ENCODE results near the gene AHSA1.

The AHSA1 gene

DNA sequence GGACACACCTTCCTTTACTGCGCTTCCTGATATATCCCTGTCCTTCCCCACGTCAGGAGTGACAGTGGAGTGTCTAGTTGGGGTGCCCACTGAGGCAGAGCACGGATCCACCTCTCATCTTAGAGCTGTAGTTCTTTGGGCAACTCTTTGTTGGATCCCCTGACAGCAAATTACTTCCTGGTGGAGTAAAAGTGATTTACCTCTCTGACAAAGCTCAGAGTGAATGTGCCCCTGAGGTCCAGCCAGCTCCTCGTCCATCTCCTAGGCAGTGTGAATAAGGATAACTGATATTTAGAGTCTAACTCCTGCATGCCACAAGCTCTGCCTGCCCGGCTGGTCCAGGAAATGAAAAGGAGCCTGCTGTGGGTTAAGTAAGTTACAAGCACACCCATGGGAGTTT lies 16.0 kb downstream of the AHSA1 start:
- DNase-seq (ENCODE audit: low spot score): no peak

DNA sequence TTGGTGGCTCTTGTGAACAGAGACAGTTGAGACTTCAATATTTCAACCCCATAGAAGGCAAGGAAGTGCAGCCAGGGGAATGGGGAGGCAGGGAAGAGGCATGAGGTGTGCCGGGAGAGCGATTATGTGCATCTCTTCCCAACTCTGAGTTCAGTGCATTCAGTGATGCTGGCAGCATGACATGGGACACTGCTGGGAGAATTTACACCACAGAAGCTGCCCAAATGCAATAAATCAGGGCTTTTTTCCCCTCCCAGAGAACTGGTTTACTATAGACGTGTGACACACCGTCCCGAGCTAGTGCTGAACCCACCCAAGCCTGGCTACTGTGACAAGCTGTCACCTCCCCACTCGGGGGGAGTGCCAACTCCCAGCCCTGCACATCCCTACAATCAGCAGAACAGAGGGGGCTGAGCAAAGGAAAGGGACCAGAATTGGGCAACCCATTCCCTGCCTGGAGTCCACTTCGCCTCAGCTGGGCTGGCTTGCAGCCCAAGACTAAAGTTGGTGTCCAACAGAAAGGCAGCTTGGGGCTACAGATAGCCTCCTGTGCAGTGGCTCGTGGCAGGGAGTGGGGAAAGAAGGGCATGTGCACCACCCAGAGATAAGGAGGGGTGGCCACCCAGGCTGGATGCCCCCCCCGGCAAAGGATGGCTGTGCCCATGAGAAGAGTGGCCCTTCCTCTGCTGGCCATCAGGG lies 16.7 kb downstream of the AHSA1 start:
- DNase-seq (ENCODE audit: low spot score): peak; percentile 17

DNA sequence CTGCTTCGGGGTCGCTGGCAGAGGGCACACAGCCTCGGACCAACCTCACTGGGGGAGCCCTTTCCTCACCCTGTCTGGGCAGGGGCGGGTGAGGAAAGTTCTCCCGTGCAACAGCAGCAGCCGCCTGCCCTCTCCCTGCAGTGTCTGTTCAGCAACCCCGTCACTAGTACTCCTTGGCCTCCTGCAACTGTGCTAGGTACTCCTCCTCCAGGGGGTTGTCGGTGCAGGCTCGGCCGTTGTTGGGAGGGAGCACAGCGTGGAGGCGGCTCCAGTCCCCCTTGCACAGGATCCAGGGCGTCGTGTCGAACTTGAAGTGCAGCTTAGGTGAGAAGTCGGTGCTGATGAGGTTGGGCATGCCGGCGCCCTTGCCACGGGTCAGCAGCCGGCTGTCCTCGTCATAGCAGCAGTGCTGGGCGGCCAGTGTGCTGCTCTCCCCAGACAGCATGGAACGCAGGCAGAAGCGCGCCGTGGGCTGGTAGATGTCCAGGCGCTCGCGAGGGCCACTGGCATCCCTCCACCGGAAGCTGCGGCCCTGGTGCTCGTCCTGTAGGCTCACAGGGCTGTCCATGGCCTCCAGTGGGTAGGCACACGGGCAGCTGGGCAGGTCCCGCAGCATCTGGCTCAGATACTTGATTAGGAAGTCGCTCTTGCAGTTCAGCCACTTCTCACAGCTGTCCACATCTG lies 17.7 kb downstream of the AHSA1 start:
- DNase-seq (ENCODE audit: low spot score): no peak

DNA sequence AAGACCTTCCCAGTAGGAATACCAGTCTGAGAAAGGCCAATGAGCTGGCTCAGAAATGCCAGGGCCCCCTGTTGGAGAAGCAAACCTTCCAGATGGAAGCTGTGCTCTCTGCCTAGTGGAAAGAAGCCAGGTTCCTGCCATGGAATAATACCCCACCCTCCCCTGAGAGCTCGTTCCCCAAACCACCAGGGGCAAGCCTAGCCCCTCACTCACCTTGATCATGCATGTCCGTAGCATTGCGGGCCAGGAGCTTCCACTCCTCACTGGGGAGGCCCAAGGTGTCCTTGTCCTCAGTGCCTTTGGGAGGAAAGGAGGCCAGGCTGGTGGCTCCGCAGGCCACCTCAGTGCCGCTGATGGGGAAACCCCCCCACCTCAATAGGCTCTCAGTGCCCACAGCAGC lies 20.1 kb downstream of the AHSA1 start:
- no peak for DNase-seq (ENCODE audit: low spot score)

DNA sequence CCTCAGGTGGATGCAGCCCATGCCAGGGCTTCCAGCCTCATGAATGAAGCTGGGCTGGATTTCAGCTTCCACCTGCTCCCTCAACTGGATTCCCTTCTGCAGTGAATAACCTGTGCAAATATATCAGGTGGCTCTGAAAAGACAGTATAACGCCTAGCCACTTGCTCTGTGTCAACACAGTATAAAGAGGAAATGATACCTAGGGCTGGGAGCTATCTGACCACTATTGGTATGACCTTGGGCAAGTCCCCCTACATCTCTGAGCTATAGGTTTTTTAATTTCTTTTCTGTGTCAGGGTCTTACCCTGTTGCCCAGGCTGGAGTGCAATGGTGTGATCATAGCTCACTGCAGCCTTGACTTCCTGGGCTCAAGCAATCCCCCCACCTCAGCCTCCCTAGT lies 20.9 kb downstream of the AHSA1 start:
- no peak for DNase-seq (ENCODE audit: low spot score)

DNA sequence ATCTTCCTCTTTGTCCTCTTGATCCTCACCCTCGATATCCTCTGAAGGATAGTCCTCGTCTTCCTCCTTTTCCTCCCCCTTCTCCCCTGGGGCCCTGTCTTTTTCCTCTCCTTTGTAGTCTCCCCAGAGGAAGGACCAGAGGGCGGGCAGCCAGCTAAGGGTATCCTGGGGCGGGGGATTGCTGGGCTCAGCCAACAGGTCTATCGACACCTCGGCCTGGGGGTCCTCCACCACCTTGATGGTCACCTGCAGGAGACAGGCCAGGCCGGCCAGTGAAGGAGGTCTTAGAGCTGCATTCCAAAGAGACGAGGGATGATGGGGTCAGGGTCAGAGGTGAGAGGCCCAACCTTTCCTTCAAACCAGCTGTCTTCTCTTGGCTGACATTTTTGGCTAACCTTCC lies 24.5 kb downstream of the AHSA1 start:
- DNase-seq (ENCODE audit: low spot score): no peak

DNA sequence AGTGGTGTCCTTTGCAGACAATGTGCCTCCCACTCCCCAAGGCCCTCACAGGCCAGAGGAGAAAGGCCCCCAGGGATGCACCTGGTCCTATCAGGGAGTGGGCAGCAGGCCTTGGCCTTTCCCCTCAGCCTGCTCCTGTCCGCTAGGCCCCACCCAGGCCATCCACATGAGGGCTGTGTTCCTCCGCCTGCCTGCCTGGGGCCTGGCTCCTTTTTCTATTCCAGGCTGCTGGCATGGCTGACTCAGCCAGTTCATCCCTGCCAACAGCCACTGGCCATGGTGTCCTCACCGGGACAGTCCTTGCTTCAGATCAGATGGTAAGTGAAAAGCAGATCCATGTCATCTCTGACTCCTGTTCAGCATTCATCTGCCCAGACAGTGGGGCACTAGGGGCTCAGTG lies 27.4 kb downstream of the AHSA1 start:
- DNase-seq (ENCODE audit: low spot score): peak; percentile 46

DNA sequence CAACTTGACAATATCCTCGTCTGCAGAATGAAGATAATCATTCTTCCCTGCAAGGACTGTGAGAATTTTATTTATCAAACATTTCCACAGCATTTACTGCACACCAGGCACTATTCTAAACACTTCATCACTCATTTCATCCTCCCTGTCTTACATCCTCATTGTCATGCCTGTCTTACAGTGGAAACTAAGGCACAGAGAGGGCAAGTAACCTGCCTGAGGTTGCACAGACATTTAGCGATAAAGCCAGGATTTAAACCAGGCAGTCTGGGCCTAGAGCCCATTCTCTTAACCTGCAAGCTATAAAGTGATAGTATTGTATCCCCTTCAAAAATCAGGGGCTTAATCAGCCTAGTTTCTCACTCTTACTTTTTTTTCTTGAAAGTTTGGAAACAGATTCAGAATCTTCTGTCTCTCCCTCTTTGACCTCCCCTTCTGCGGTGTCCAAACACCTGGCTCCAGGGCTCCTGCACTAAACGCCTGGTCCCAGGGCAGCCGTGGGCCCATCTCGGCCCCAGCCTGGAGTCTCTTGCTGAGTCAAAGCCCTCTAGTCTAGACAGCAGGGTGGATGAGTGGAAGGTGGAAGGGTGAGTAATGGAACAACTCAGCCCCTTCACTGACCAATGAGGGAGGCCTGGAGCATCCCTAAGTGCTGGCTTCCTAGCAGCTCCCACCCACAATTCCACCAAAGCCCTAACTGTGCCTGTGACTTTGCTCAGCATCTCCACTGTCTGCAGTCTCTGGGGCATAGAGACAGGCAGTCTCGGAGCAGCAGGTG lies 28.2 kb downstream of the AHSA1 start:
- DNase-seq (ENCODE audit: low spot score): peak; percentile 86

DNA sequence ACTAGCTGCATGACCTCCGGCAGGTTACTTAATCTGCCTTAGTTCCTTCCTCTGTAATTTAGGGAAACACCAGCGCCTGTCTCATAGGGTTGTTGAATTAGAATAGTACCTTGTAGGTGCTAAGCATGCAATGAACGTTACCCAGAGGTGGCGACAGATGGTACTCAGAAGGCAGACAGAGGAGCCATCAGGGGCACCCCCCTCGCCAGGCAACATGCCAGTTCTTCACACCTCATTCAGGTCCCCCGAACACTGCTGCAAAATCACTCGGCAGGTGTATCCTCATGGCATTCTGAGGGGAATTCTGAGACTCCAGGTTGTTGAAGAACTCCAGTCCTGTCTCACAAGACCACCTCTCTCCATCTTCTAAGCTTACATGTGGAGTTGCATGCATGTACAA lies 30.7 kb downstream of the AHSA1 start:
- DNase-seq (ENCODE audit: low spot score): no peak

DNA sequence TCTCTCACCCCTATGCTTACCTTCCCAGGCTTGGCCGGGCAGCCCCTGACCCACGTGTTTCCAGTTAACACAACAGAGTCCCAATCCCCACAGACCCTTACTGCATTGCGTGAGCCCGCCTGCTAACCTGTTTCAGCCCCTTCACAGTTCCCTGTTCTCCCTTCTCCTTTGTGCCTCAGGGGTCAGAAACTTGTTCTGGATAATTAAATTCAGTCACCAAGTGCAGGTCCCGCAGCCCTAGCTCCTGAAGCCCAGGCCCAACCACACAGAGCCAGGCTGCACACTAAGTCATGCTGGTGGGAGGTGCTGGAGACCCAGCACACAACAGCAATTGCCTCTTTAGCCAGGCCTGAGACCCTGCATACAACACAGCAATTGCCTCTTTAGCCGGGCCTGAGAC lies 31.1 kb downstream of the AHSA1 start:
- DNase-seq (ENCODE audit: low spot score): no peak

DNA sequence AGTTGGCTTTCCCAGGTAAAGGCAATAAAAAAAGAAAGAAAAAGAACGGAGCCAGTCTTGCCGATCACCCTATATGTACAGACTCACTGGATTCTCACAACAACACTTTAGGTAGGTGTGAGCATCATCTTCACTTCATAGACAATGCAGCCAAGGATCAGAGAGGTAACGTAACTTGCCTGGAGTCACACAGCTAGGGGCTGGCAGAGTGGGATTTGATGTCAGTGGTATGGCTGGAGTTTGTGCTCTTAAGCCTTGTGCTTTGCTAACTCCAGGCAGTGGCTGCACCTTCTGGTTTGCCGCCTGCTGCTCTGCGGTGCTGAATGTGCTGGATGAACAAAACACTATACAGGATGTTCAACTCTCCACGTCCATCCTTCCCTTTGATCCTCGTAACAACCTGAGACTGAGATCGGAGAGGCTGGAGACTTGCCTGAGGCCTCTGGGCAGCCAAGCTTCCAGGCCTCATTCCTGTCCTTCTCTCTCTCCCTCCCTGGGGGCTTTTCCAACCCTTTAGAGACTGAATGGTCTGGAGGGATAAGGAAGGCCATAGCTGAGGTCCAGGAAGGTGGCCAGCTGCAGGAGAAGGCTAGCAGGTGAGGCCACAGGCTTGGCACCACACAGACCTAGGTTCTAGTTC lies 32.6 kb downstream of the AHSA1 start:
- no peak for DNase-seq (ENCODE audit: low spot score)

DNA sequence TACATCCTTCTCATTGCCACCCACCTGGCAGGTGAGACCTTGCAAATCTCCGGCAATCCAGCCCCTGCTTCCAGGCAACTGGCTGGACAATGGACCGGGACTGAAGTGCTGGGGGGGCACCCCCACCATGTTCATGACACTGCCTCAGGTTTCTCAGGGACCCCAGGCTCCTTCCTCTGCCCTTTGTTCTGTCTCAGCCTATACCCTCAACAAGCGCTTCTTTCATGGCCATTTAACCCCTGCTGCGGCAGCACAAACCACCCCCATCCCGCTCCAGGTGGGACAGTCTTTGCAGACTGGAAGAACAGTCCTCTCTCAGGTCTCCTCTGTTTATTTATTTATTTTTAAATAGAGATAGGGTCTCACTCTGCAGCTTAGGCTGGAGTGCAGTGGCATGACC lies 33.2 kb downstream of the AHSA1 start:
- no peak for DNase-seq (ENCODE audit: low spot score)

DNA sequence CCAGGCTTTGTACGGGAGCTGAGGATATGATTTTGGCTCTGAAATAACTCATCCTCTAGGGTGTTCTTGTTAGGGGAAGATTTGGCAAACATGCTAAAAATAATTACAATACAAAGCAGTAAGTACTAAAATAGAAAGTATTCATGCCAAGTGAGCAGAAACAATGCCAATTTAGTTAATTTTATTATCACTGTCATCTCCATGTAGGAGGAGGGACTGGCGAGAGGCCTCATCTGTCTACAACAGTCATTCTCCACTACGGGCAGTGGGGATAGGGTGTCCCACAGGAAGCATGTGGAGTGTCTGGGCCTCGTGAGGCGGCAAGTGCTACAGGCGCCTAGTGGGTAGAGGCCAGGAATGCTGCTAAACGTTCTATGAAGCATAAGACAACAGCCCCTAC lies 37.4 kb downstream of the AHSA1 start:
- DNase-seq (ENCODE audit: low spot score): no peak

DNA sequence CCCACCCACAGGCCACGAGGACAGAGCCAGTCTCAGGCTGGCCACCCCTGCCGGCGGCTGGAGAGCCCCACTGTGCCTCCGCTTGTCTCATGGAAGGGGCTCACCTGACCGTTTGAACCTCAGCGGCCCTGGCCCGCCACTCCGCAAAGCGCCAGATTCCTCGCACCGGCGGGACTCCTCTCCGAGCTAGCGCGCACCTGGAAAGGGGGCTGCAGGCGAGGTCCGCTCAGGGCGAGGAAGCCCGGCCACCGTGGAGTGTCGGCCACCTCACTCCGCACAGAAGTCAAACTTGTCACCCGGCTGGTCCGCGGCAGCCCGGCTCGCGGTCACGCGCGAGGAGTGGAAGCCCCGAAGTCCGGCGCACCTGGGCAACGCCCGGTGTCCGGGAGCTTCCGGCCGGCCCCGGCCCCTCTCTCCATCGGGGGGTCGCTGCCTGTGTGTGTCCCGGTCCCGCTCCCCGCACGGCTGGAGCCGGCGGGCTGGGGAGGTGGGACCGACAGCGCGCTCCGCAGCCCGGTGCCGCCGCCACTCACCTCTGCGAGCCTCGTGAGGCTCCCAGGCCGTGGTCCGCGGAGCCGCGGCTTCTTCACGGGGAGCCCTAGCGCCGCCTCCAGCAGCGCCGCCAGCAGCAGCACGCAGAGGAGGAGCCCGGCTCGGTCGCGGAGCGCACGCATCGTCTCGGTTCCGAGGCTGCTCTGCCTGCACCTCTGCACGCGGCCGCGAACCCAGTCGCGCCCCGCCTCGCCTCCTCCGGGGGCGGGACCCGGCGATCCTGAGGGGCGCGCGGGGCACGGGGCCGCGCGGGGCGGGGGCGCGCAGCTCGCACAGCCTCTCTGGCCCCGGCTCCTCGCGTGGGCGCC lies 40.5 kb downstream of the AHSA1 start, which contains the start of gene ISM2:
ISM2 (minus strand) TSS at position 697 of the 860 bp plus-strand sequence; CDS start at position 674, 23 bp downstream.
- DNase-seq (ENCODE audit: low spot score): peak; percentile 83

DNA sequence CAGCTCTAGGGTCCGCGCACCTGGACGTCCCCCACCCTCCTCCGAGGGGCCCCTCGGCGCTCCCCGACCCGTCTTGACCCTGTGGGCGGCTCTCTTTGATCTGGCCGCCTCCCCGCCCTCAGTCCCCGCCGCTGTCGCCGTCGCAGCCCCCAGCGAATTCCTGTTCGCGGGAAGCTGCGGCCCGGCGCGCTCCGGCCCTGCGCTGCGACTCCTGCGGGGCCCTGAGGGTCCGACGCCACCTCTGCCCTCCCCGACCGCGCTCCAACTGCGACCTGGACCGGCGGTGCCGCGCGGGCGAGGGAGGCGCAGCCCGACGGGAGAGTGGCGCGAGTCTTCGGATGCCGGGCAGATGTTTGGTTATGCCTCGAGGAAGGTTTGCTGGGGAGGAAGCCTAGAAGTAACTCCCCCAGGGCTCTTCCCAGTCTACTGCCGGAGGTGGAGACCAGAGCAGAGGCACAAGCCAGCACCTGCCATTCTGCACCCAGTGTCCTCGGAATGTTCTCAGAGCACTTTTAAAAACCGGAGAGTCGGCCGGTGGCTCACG lies 41.2 kb downstream of the AHSA1 start:
- DNase-seq (ENCODE audit: low spot score): peak; percentile 37

DNA sequence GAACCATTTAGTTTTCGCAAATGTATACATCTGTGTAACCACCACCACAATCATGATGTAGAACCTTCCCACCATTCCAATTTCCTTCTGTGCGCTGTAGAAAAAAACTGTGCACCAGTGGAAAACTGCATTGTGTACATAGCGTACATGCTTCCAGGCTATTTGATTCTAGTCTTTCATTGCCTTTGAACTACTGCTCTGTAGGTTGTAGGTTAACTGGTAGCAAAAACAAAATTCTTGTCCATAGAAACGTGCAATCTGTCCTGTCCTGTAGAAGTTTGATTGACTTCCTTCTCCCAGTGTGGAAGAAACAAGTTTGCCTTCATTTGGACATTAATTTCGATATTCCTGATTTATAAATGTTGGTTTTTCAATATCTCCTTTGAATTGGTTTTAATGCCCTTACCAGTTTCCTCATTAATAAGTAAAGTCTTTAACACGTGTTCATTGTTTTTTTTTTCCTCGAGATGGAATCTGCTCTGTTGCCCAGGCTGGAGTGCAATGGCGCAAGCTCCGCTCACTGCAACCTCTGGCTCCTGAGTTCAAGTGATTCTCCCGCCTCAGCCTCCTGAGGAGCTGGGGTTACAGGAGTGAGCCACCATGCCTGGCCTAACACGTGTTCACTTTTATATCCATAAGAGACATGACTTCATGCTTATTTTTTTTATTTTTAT lies 44.4 kb downstream of the AHSA1 start:
- no peak for DNase-seq (ENCODE audit: low spot score)

DNA sequence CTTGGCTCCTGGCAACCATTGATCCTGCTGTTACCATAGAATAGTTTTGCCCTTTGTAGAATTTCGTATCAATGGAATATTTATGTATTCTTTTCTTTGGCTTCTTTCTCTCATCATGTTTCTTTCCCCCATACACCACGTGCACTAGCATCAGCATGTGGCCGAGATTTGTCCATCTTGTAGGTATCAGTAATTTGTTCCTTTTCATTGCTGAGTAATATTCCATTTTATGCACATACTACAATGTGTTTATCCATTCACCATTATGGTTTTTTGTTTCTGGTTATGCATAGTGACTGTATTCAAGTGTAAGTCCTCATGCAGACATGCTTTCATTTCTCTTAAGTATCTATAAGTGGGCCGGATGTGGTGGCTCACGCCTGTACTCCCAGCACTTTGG lies 45.2 kb downstream of the AHSA1 start:
- no peak for DNase-seq (ENCODE audit: low spot score)

DNA sequence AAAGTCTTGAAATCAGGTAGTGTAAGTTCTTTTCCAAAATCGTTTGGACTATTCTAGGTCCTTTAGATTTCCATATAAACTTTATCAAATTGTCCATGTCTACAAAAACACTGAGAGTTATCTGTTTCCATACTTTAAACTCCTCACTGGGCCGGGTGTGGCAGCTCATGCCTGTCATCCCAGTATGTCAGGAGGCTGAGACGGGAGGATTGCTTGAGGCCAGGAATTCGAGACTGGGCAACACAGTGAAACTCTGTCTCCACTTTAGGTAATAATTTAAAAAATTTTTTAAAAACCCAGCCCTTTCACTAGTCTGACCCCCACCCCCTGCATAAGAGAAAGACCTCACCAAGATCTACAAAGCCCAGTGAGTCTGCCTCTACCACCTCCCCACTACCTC lies 47.1 kb downstream of the AHSA1 start:
- DNase-seq (ENCODE audit: low spot score): no peak

DNA sequence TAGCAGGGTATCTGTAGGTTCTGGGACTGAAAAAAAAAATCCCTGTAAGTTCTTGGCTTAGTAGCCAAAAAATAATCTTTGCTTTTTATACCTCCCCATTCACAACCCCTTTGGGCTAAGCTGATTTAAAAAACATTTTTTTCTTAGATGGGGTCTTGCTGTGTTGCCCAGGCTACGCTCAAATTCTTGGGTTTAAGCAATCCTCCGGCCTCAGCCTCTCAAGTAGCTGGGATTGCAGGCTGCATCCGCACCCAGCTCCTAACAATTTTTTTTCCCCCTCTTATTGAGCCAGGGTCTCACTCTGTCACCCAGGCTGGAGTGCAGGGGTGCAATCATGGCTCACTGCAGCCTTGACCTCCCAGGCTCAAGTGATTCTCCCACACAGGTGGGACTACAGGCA lies 49.9 kb downstream of the AHSA1 start:
- DNase-seq (ENCODE audit: low spot score): no peak

DNA sequence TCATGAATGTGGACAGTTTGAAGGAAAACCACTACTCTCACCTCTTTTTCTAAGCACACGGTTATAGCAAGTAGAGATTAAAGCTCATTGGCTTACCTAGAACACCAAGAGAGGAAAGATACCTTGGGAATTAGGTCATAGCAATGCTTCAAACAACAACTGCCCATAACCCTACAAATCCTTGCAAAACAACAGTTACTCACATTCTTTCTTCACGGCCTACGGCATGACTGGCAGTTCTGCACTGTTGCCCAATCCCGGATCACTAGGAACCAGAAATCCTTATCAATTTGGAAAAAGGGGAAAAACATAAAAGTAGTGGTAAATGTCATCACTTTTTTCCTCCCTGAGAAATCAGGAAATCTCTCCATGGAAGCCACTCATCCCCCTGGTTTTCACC lies 50.4 kb downstream of the AHSA1 start:
- DNase-seq (ENCODE audit: low spot score): no peak

DNA sequence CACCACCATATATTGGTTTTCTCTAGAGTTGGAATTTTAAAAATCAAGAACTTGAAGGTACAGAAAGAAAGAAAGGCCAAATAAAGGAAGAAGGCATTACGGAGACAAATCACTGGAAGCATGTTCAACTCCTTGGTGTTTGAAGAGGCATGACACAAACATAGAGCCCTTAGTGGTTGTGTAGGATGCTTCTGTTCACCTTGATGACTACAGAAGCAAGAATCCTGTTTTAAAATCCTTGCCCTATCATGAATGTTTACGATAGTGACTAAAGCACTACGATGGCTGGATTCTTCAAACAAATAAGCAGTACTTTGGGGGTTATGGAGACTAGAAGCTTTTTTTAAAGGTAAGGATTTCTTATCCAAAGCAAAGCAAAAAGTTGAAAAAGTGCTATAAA lies 51.0 kb downstream of the AHSA1 start:
- no peak for DNase-seq (ENCODE audit: low spot score)

All from GM03348 (cell line).